OCI-LY1 (cell line): ENCODE measurements around the gene SYT3.

Source experiments
- H2AFZ ChIP-seq: fragments of 200-600 bp; sonication (generic), shearing (Covaris generic); 2 replicates; pipeline ENCODE4 v1.6.0; 2014; ENCODE audit warnings: antibody characterized with exemption, mild to moderate bottlenecking, low read length
- H3F3A ChIP-seq: fragments of 200-600 bp; sonication (generic), shearing (Covaris generic); 2 replicates; pipeline ENCODE4 v1.6.0; 2014; ENCODE audit warnings: mild to moderate bottlenecking, antibody characterized with exemption, low read length, moderate library complexity; ENCODE audit not compliant: insufficient read depth
- H3K27ac ChIP-seq: fragments of 200-600 bp; sonication (generic); 2 replicates; pipeline ENCODE4 v1.5.1; 2014; ENCODE audit warnings: low read length, mixed run types, mild to moderate bottlenecking, low read depth; ENCODE audit not compliant: poor library complexity, severe bottlenecking
- H3K27me3 ChIP-seq: fragments of 200-600 bp; sonication (generic); 2 replicates; pipeline ENCODE4 v1.6.0; 2014; ENCODE audit warnings: antibody characterized with exemption, mild to moderate bottlenecking, low read length, moderate library complexity; ENCODE audit not compliant: insufficient read depth
- H3K36me3 ChIP-seq: fragments of 200-600 bp; sonication (generic); 2 replicates; pipeline ENCODE4 v1.6.1; 2014; ENCODE audit warnings: mild to moderate bottlenecking, antibody characterized with exemption, low read length, moderate library complexity, mixed read lengths; ENCODE audit not compliant: insufficient read depth
- H3K4me1 ChIP-seq: fragments of 200-600 bp; sonication (generic); 2 replicates; pipeline ENCODE4 v1.5.1; 2014; ENCODE audit warnings: mild to moderate bottlenecking, low read length, moderate library complexity; ENCODE audit not compliant: insufficient read depth, severe bottlenecking
- H3K4me2 ChIP-seq: fragments of 200-600 bp; sonication (generic), shearing (Covaris generic); 2 replicates; pipeline ENCODE4 v1.6.1; 2014; ENCODE audit warnings: low read length
- H3K4me3 ChIP-seq: fragments of 200-600 bp; sonication (generic); 2 replicates; pipeline ENCODE4 v1.5.1; 2014; ENCODE audit warnings: low read length, low read depth, mild to moderate bottlenecking, mixed read lengths; ENCODE audit not compliant: poor library complexity, severe bottlenecking
- H3K79me2 ChIP-seq: fragments of 200-600 bp; shearing (Covaris generic); 2 replicates; pipeline ENCODE4 v1.6.1; 2016; ENCODE audit warnings: mixed run types, low read length, mixed read lengths; ENCODE audit not compliant: insufficient read depth
- H3K9ac ChIP-seq: fragments of 200-600 bp; sonication (generic), shearing (Covaris generic); 2 replicates; pipeline ENCODE4 v1.6.1; 2014; ENCODE audit warnings: mild to moderate bottlenecking, low read length, mixed read lengths
- H3K9me2 ChIP-seq: fragments of 200-600 bp; sonication (generic), shearing (Covaris generic); 2 replicates; pipeline ENCODE4 v1.6.1; 2014; ENCODE audit warnings: low read depth, mild to moderate bottlenecking, low read length, mixed read lengths
- H3K9me3 ChIP-seq: fragments of 200-600 bp; shearing (Covaris generic); 2 replicates; pipeline ENCODE4 v1.6.1; 2014; ENCODE audit warnings: low read length, mixed read lengths
- H4K20me1 ChIP-seq: fragments of 200-600 bp; sonication (generic), shearing (Covaris generic); 2 replicates; pipeline ENCODE4 v1.6.0; 2016; ENCODE audit warnings: mild to moderate bottlenecking, low read length; ENCODE audit not compliant: insufficient read depth
- EZH2 ChIP-seq: fragments of 200-600 bp; sonication (generic), shearing (Covaris generic); IDR thresholded peaks from 2 replicates; pipeline ENCODE4 v1.8.0; 2017; ENCODE audit warnings: borderline replicate concordance, mixed run types, mild to moderate bottlenecking, antibody characterized with exemption, low read length, moderate library complexity, mixed read lengths
- TF ChIP-seq, protein P1 (sequence below): fragments of 200-600 bp; sonication (generic), shearing (Covaris generic); IDR thresholded peaks from 2 replicates; pipeline ENCODE4 v1.5.1; 2017; ENCODE audit warnings: mild to moderate bottlenecking, antibody characterized with exemption, low read length, moderate library complexity, mixed read lengths

Gene SYT3

DNA sequence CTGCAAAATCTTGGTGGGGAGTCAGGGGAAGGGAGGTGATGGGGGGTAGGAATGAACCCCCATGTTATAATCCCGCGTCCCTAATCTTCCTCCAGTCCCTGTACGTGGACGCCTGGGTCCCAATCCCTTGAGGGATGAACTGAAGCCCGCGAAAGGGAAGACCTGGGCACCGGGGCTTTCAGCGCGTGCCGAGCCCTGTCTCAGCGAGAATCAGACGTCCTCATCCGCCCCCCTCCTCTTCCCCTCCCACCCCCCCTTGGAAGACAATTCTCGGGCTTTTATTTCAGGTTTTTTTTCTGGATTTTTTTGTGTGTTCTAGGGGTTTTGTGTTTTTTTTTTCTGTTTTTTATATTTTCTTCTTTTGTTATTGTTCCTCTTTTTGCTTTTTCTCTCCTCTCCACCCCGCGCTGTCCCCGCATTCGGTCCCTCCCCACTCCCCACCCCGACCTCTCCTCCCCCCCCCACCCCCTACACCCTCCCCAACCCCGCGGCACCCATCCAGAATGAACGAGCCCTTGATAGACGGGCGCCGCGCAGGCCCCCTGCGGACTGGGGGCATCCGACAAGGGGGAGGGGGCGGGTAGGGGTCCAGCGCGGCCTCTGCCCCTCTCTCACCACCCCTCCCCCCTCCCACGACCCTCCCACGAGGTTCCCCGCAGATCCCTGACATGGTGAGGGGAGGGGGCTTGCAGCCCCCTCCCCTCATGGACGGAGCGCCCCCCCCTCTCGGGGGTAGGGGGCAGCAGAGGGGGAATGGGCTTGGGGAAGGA lies 19.8 kb upstream of the SYT3 start:
- no peak overlapping the region for H3K9ac ChIP-seq

DNA sequence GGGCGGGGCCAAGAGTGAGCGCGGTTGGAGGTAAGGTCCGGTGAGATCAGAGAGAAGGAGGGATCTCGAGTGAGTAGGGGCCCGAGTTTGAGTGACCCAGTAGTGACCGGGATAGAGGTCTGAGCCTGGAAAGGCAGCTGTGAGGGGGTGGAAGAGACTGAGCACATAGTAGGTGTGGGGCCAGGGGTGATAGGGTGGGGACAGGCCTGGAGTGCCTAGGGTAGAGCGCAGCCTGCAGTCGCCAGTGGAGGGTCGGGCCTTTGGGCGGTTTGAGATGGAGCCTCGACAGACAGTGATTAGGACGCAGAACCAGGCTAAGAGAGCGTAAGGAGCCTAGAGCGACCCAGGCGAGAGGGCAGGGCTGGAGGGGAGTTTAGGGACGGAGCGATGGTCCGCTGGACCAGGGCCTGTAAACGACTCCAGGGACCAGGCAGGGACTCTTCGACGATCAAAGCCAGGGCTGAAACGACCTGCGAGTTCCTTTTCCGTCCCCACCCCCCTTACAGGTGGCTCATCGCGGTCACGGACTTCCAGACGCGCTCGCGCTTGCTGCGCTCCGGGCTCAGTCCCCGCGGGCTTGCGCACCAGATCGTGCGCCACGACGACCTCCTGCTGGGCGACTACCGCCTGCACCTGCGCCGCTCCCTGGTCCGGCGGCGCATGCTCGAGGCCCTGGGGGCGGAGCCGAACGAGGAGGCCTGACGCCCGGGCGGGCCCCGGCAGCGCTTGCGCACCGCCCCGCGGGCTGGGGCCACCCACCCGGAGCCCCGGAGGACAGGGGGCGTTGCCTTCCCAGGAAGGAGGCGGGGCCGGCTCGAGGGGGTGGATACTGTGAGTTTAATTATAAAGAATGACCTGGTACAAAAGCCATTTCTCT lies 19.0 kb upstream of the SYT3 start:
- no peaks in the 10 kb centered on the region for H3K9me2 ChIP-seq
- H3F3A ChIP-seq, result no peaks in the 10 kb centered on the region
- no peaks in the 10 kb centered on the region for H4K20me1 ChIP-seq
- no peaks in the 10 kb centered on the region for H3K9me3 ChIP-seq
- no peak overlapping the region for H3K4me2 ChIP-seq
- 0 out of 2 replicates have a peak, but pooled peaks cover 3% of the 10 kb centered on the region for H3K27me3 ChIP-seq
- H3K27ac ChIP-seq, result no peak overlapping the region
- H3K36me3 ChIP-seq, result no peaks in the 10 kb centered on the region
- H3K79me2 ChIP-seq, result no peaks in the 10 kb centered on the region
- H3K4me3 ChIP-seq, result no peak overlapping the region
- no peak overlapping the region for H3K9ac ChIP-seq
- no peaks in the 10 kb centered on the region for H3K4me1 ChIP-seq
- TF ChIP-seq, protein P1, sequence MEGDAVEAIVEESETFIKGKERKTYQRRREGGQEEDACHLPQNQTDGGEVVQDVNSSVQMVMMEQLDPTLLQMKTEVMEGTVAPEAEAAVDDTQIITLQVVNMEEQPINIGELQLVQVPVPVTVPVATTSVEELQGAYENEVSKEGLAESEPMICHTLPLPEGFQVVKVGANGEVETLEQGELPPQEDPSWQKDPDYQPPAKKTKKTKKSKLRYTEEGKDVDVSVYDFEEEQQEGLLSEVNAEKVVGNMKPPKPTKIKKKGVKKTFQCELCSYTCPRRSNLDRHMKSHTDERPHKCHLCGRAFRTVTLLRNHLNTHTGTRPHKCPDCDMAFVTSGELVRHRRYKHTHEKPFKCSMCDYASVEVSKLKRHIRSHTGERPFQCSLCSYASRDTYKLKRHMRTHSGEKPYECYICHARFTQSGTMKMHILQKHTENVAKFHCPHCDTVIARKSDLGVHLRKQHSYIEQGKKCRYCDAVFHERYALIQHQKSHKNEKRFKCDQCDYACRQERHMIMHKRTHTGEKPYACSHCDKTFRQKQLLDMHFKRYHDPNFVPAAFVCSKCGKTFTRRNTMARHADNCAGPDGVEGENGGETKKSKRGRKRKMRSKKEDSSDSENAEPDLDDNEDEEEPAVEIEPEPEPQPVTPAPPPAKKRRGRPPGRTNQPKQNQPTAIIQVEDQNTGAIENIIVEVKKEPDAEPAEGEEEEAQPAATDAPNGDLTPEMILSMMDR, result no peak
- no peak for TF ChIP-seq EZH2
- no peak overlapping the region for H2AFZ ChIP-seq

More for the DNA sequence above, 19.8 kb upstream of the SYT3 start:
- H3F3A ChIP-seq, result no peaks in the 10 kb centered on the region
- H3K79me2 ChIP-seq, result no peaks in the 10 kb centered on the region
- H4K20me1 ChIP-seq, result no peaks in the 10 kb centered on the region
- no peak overlapping the region for H2AFZ ChIP-seq
- no peaks in the 10 kb centered on the region for H3K9me2 ChIP-seq
- H3K9me3 ChIP-seq, result peaks cover 5% of the 10 kb centered on the region; the same call in 1 of the 2 replicates
- no peaks in the 10 kb centered on the region for H3K4me1 ChIP-seq
- TF ChIP-seq, protein P1, result no peak
- TF ChIP-seq EZH2, result no peak
- H3K36me3 ChIP-seq, result no peaks in the 10 kb centered on the region; the same call in 1 of the 2 replicates
- no peak overlapping the region for H3K4me2 ChIP-seq
- H3K27me3 ChIP-seq, result 0 out of 2 replicates have a peak, but pooled peaks cover 3% of the 10 kb centered on the region
- no peak overlapping the region for H3K4me3 ChIP-seq
- no peak overlapping the region for H3K27ac ChIP-seq

DNA sequence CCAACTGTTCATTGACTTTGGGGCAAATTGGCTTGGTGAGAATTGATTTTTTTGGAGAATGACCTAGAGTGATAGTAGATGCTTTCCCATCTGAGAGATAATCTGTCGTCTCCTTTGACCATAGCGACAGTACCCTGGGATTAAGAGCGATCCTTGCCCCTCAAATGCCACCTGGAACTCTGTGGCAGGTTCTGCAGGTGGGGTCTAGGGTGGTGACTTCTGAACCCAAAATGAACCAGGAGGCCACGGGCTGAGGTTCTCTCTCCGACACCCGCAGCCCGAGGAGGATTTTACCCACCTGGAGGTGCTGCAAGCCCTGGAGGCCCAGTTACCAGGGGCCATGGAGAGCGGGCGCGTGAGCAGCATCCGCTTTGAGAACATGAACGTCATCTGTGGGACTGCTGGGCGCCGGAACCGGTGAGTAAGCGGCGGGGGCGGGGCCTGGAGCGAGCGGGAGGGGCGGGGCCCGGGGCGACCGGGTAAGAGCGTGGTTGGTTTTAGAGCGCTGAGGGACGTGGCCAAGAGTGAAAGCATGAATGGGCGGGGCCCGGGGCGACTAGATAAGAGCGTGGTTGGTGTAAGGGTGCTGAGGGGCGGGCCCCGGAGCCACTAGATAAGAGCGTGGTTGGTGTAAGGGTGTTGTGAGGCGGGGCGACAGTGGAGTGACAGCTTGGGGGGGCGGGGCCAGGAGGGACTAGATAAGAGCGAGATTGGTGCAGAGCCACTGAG lies 18.2 kb upstream of the SYT3 start:
- Histone ChIP-seq H3K79me2 (no peaks in the 10 kb centered on the region), H3K9me3 (no peaks in the 10 kb centered on the region), H2AFZ (no peak overlapping the region), H3K27ac (no peak overlapping the region), H3K27me3 (0 out of 2 replicates have a peak, but pooled peaks cover 3% of the 10 kb centered on the region), H3K9ac (no peak overlapping the region), H3K4me2 (no peak overlapping the region), H3F3A (no peaks in the 10 kb centered on the region), H4K20me1 (no peaks in the 10 kb centered on the region), H3K36me3 (no peaks in the 10 kb centered on the region), H3K4me1 (no peaks in the 10 kb centered on the region), H3K4me3 (no peak overlapping the region), H3K9me2 (no peaks in the 10 kb centered on the region)
- TF ChIP-seq EZH2, result no peak
- TF ChIP-seq, protein P1, result no peak
